ENCODE data around the gene ZNF320.
"Not testable (repeated sequence)": the region's sequence is repeated elsewhere in the genome, so short reads cannot be mapped to it uniquely, and the experiment has no call there.

Gene ZNF320

DNA sequence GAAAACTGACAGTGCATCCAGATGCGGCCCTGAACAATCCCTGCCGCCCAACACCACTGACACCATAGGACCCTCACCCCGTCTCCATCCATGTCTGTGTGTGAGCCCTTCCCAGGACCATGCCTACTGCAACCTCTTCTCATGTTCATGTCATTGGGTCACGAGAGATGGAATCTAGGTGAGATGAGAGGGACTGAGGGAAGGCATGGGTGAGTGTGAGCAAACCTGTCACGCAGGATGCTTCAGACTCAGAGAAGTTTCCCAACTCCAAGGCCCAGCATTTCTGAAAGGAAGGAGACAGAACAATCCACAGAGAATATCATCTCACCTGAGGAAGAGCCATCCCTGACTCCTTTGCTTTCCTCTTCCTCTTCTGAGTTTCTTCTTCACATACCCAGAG, 20.1 kb upstream of the ZNF320 start:
- no peak for DNase-seq

DNA sequence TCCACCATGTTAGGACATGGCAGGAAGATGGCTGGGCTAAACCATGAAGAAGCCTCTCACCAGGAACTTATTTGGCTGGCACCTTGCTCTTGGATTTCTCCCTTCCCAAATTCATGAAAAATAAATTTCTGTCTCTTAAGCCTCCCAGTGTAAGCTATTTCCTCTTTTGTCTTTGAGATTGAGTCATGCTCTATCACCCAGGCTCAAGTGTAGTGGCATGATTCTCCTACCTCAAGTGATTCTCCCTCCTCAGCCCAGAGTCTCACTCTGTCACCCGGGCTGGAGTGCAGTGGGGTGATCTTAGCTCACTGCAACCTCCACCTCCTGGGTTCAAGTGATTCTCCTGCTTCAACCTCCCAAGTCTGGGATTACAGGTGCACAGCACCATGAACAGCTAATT, 13.2 kb upstream of the ZNF320 start:
- DNase-seq: no peak

DNA sequence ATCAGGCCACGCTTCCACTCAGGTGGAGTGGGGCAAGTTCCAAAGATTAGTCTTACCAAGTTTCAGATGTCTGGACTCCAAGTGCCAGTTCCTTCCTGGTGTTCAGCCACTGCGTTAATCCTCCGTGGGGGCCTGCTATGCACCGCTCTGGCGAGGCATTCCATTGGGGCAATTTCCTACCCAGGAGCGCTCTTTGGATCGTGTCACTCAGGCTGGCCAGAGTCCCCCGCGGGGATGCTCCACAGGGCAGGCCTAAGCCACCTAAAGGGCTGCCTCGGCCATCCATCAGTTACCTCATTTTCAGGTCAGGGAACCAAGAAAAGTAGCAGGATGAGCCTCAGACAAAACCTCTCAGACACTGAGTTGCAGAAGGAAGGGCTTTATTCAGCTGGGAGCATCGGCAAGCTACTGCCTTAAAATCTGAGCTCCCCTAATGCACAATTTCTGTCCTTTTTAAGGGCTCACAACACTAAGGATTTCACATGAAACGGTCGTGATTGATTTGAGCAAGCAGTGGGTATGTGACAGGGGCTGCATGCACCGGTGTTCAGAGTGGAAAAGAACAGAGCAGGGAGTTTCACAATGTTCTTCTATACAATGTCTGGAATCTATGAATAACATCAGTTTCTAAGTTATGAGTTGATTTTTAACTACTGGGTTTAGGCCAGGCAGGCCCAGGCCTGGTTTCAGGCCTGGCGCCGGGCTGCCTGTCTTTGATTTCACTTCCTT, 6.8 kb upstream of the ZNF320 start:
- not testable (repeated sequence) for DNase-seq

DNA sequence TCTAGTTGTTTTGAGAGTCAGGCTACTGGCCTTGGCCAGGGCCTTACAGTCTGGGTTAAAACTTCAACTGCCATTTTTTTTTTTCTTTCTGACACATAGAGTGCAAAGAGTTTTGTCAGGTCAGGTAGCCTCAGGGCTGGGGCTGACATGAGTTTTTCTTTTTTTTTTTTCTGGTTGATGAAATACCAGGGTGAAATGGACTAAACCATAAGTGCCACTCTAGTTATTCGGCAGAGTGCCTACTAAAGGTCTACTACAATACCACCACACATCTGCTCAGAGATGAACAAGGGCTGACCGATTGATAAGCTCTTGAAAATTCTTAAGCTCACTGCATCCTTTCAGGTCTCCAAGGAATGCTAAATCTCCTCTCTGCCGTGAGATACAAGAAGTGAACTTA, 4.4 kb upstream of the ZNF320 start:
- DNase-seq: no peak

DNA sequence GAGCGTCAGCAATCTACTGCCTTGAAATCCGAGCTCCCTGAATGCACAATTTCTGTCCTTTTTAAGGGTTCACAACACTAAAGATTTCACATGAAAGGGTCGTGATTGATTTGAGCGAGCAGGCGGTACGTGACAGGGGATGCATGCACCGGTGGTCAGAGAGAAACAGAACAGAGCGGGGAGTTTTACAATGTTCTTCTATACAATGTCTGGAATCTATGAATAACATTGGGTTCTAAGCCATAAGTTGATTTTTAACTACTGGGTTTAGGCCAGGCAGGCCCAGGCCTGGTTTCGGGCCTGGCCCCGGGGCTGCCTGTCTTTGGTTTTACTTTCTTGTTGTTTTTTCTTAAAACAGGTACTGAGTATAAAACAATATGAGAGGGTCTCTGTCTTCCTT, 1.2 kb upstream of the ZNF320 start:
- DNase-seq: not testable (repeated sequence)

DNA sequence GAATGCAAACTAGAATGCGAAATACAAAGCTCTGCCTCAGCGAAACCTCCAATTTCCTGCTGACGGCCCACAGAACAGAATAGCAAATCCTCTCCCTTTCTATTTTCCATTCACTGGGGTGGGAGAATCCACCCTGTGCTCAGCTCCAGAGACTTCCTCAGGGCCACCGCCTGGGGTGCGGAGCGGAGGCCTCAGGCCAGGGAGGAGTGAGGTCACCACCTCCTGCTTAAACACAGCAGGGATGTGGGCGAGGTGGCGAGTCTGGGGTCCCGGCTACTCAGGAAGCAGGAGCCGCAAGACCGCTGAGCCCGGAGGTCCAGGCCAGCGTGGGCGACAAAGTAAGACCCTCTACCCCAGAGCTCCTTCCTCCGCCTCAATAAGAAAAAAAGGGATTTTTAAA, 666 bp upstream of the ZNF320 start:
- DNase-seq: no peak

DNA sequence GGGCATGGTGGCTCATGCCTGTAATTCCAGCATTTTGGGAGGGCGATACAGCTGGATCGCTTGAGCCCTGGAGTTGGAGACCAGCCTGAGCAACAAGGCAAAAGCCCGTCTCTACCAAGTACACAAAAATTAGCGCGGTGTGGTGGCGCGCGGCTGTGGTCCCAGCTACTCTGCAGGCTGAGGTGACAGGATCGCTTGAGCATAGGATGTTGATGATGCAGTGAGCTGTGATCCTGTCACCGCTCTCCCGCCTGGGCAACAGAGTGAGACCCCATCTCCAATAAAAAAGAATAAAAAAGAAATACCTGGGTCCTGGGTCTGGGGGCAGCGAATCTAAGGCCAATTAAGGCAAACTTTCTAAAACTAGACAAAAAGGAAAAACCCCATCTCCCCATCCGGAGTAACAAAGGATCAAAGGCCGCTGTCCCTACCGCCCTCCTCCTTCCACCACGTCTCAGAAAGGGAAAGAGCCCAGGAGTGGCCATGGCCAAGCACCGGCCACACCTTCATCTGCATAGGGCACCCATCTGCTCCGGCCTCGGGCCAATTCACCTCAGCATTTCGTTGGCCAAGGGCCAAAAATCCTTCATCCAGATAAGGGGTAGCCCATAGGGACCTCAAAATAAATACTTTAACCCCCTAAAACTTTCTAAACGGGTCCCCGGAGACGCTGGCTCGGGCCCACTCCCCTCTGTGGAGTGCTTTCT, 851 bp downstream of the ZNF320 start:
- no peak for DNase-seq

DNA sequence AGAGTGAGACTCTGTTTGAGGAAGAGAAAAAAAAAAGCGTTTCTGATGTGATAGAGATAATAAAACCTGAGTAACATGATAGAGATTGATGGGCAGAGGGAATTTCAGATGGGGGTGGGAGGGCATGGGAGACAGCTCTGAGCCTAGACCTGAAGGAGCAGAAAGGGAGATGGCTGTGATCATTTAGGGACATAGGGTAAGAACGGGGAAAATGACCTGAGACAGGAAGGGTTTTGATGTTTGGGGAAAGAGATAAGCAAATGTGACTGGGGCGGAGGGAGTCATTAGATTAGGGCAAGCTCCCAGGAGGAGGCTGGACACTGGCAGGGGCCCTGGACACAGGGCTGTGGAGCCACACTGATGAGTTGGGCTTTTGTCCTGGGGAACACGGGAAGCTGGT, 6.1 kb downstream of the ZNF320 start:
- no peak for DNase-seq

DNA sequence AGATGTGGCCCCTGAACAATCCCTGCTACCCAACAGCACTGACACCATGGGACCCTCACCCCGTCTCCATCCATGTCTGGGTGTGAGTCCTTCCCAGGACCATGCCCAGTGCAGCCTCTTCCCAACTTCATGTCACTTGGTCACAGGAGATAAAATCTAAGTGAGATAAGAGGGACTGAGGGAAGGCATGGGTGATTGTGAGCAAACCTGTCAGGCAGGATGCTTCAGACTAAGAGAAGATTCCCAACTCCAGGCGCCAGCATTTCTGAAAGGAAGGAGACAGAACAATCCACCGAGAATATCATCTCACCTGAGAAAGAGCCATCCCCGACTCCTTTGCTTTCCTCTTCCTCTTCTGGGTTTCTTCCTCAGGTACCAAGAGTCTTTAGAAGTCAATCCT, 7.5 kb downstream of the ZNF320 start:
- no peak for DNase-seq

DNA sequence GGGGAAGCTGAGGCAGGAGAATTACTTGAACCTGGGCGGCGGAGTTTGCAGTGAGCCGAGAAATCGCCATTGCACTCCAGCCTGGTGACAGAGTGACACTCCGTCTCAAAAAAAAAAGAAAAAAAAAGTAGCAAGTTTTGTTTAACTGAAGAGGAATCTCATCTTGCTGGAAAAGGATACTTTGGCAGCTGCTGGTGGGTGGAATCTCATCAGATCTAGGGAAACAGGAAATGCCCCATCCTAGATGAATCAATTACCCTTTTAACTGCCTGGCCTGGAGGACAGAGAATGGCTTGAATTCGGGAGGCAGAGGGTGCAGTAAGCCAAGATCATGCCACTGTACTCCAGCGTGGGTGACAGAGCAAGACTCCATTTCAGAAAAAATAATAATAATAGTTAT, 8.4 kb downstream of the ZNF320 start:
- DNase-seq: no peak

DNA sequence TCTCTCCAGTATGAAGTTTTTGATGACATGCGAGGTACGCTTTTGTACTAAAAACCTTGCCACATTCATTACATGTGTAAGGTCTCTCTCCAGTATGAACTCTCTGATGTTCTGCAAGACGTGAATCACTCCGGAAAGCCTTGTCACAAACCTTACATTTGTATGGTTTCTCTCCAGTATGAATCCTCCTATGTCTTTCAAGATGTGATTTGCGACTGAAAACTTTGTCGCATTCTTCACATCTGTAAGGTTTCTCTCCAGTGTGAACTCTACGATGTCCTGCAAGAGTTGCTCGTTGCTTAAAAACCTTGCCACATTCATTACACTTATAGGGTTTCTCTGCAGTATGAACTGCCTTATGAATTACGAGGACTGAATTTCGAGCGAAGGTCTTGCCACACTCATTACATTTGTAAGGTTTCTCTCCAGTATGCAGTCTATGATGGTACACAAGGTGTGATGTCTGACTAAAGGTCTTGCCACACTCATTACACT, 16.5 kb downstream of the ZNF320 start:
- DNase-seq: no peak

DNA sequence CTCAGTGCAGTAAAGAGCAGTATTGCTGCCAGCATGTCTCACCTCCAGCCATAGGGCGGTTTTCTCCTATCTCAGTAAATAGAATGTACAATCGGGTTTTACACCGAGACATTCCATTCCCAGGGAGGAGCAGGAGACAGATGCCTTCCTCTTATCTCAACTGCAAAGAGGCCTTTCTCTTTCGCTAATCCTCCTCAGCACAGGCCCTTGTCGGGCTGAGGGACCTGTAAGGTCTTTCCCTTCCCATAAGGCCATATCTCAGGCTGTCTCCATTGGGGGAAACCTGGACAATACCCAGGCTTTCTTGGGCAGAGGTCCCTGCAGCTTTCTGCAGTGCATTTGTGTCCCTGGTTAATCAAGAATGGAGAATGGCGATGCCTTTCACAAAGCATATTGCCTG, 24.4 kb downstream of the ZNF320 start:
- not testable (repeated sequence) for DNase-seq

DNA sequence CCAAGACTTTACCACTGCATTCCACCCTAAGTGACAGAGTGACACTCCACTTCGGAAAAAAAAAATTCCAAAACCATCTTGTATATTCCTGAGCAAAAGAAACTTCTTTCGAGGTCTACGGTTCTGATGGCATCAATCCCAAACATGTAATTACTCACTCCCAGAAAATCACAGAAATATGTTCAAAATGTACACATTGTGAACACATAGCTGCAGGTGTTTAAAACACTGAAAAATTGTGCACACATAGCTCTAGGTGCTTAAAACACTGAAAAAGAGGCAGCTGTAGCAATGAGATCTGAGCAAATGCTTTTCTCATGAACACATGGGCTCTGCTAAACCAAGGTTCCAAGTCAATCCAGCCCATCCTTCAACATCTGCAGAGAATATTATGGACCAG, 26.0 kb downstream of the ZNF320 start:
- DNase-seq: no peak

DNA sequence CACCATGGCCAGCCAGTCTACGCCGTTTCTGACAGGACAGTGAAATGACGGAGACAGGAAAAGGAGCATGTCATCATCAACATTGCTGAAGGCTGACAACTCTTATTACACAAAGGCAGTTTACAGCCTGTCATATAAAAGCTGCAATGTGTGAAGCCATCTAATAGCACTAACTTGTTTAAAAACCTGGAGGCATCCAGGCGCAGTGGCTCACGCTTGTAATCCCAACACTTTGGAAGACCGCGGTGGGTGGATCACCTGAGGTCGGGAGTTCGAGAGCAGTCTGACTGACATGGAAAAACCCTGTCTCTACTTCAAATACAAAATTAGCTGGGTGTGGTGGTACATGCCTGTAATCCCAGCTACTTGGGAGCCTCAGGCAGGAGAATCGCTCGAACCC, 29.4 kb downstream of the ZNF320 start:
- not testable (repeated sequence) for DNase-seq

DNA sequence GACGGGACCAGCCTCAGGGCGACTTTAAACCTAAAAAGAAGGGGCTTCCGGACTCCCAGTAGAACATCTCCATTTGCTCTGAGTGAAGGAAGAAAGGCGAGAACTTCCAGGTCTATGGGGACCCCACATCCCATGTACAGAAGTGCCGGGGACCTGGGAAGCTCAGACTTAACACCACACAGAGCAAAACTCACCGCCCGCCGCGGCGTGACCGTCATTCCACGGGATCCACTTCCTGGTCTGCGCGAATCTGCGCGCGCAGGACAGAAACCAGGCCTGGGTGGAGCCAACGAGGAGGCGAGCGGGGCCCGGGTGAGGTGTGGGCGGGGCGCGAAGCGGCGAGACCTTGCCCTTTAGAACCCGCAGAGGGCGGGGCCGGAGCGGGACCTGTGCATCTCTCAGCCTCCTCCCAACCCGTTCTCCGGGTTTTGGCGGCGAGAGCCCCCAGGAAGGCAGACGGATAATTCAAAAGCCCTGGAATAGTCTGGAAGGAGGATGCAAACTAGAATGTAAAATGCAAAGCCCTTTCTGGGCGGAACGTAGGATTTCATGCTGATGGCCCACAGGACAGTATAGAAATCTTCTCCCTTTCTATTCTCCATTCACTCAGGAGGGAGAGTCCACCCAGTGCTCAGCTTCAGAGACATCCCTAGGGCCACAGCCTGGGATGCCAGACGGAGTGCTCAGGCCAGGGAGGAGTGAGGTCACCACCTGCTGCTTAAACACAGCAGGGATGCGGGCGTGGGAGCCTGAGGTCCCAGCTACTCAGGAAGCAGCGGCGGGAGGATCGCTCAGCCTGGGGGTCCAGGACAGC, 39.9 kb downstream of the ZNF320 start, which contains the start of gene ZNF468:
ZNF468 (minus strand) TSS at position 242 of the 814 bp plus-strand sequence. CDS start 3,347 bp downstream, outside the sequence.
- peak; percentile 56 for DNase-seq

DNA sequence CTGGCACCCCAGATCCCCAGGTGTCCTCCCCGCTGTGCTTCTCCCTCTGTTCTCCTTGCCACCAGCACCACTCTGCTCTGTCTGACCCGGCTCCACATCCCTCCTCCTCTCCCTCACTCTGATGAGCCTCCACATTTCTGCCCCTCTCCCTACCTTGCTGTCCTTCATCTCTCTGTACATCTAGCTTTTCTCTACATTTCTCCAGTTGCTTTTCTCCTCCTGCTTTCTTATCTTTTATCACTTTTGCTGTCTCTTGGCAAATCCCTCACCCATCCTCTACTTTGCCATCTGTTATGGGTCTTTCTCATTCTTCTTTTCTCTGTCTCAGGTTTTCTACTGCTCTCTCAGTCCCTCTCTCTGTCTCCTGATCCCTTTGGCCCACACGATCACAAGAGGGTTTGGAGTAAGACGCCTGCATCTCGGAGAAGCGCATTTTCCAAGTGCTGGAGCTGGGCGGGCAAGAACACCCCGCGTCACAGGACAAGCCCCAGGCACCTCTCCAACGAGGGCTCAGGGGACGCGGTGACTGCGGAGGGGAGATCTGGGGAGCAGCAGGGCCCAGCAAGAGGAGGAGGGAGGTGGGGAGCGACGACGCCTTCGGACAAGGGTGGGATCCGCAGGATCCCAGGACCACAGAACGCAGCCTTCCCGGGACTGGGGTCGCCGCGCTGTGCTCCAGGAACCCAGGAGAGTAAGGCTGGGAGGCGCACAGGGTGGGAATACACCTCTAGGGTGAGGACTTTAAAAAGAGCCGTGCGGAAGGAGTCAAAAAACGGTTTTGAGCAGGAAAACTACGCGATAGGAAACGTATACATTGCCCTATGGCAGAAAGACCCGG, 40.7 kb downstream of the ZNF320 start:
- not testable (repeated sequence) for DNase-seq
